Keratinocyte (primary cell): ENCODE measurements around the gene FCMR. TPM values are rescaled to one million over a fixed set of nuclear protein-coding genes. Genes with fewer than 3 reads are reported as not detected.

Experiments
- DNase-seq: peaks from one replicate; pipeline ENCODE4 v3.0.0-alpha.2; 2011; ENCODE audit warnings: low read depth, missing footprints, low spot score
- FAIRE-seq: peaks from 2 replicates; lab custom pipeline; 2011; peaks lifted over from hg19 to GRCh38; lab: Jason Lieb, UNC
- H2AFZ ChIP-seq: 2 replicates; pipeline ENCODE4 v1.6.0; 2012; ENCODE audit warnings: low read length, control low read depth, inconsistent platforms; ENCODE audit not compliant: control insufficient read depth
- H3K27ac ChIP-seq: 2 replicates; pipeline ENCODE4 v1.5.1; 2011; ENCODE audit warnings: low read length; ENCODE audit not compliant: control insufficient read depth, insufficient read depth
- H3K27me3 ChIP-seq: 3 replicates; pipeline ENCODE4 v1.6.0; 2011; ENCODE audit warnings: low read length; ENCODE audit not compliant: control insufficient read depth, insufficient read depth; ENCODE audit errors: extremely low read depth
- H3K36me3 ChIP-seq, 2 experiments: 2 replicates in 1 of 2; 3 replicates in 1 of 2; pipeline ENCODE4 v1.5.1; 2011; ENCODE audit warnings: low read length in 2 of 2, mild to moderate bottlenecking in 1 of 2; ENCODE audit not compliant: control insufficient read depth in 2 of 2, insufficient read depth in 2 of 2; ENCODE audit errors: extremely low read depth in 1 of 2
- H3K4me1 ChIP-seq: 3 replicates; pipeline ENCODE4 v1.5.1; 2011; ENCODE audit warnings: low read length; ENCODE audit not compliant: control insufficient read depth, insufficient read depth; ENCODE audit errors: extremely low read depth
- H3K4me2 ChIP-seq: 3 replicates; pipeline ENCODE4 v1.6.0; 2011; ENCODE audit warnings: low read depth, low read length; ENCODE audit not compliant: control insufficient read depth, insufficient read depth; ENCODE audit errors: extremely low read depth
- H3K4me3 ChIP-seq, 3 experiments: fragments of 200-600 bp in 1 of 3; sonication (generic) in 1 of 3; 2 replicates in 2 of 3; 3 replicates in 1 of 3; pipeline ENCODE4 v1.5.1; 2011 to 2016; ENCODE audit warnings: low read length in 3 of 3, mild to moderate bottlenecking in 3 of 3, control low read depth in 2 of 3, inconsistent platforms in 1 of 3, low read depth in 1 of 3, mixed read lengths in 1 of 3, mixed run types in 1 of 3, moderate library complexity in 1 of 3; ENCODE audit not compliant: control insufficient read depth in 2 of 3, insufficient read depth in 2 of 3; ENCODE audit errors: extremely low read depth in 1 of 3
- H3K79me2 ChIP-seq: 2 replicates; pipeline ENCODE4 v1.6.0; 2012; ENCODE audit warnings: low read length; ENCODE audit not compliant: control insufficient read depth, insufficient read depth
- H3K9ac ChIP-seq: 3 replicates; pipeline ENCODE4 v1.6.0; 2011; ENCODE audit warnings: low read length; ENCODE audit not compliant: control insufficient read depth, insufficient read depth; ENCODE audit errors: extremely low read depth
- H3K9me1 ChIP-seq: 3 replicates; pipeline ENCODE4 v1.6.0; 2011; ENCODE audit warnings: low read length; ENCODE audit not compliant: control insufficient read depth, insufficient read depth; ENCODE audit errors: extremely low read depth
- H3K9me3 ChIP-seq: 2 replicates; pipeline ENCODE4 v1.5.1; 2012; ENCODE audit warnings: low read depth, low read length; ENCODE audit not compliant: control insufficient read depth
- H4K20me1 ChIP-seq: 3 replicates; pipeline ENCODE4 v1.6.0; 2011; ENCODE audit warnings: low read length; ENCODE audit not compliant: control insufficient read depth, insufficient read depth; ENCODE audit errors: extremely low read depth
- EZH2 ChIP-seq: IDR thresholded peaks from one replicate; pipeline ENCODE4 v1.6.1; 2012; ENCODE audit warnings: inconsistent platforms, mild to moderate bottlenecking, low read length, moderate library complexity
- dilution Hi-C: fragments of 300-500 bp; cut with MboI; formaldehyde crosslinking; loops from one replicate; pipeline ENCODE4 v1.7.0; 2020; ENCODE audit warnings: low sequenced_read_pairs; ENCODE audit not compliant: extremely low pct_ligation_motif_present
- polyA plus RNA-seq, 5 experiments: library from polyadenylated mRNA; depleted of rRNA in 3 of 5; stranded (reverse) in 3 of 5; stranded (forward) in 1 of 5; unstranded in 1 of 5; fragments of >200 nt; gene quantifications; 1 replicate in 1 of 5; 2 replicates in 3 of 5; 3 replicates in 1 of 5; pipeline versions ENCODE4 v1.2.1 to v1.2.3, GENCODE V29; 2011 to 2012; ENCODE audit warnings: missing spikeins in 2 of 5, low read depth in 1 of 5, low replicate concordance in 1 of 5
- TF ChIP-seq, protein P1 (sequence below), 3 experiments: IDR thresholded peaks in 1 of 3; conservative IDR thresholded peaks in 1 of 3; optimal IDR thresholded peaks in 1 of 3; 2 replicates in 2 of 3; 3 replicates in 1 of 3; pipeline versions ENCODE3 to v1.5.1; 2011; ENCODE audit warnings: low read length in 3 of 3, mild to moderate bottlenecking in 3 of 3, moderate library complexity in 2 of 3, control low read depth in 1 of 3, inconsistent platforms in 1 of 3; ENCODE audit not compliant: insufficient read depth in 2 of 3; ENCODE audit errors: extremely low read depth in 1 of 3

Gene FCMR
- polyA plus RNA-seq, 1 donor (not counting 4 experiments of a cell fraction or from before 2014, with no cell fraction given) = 1.8 TPM

DNA sequence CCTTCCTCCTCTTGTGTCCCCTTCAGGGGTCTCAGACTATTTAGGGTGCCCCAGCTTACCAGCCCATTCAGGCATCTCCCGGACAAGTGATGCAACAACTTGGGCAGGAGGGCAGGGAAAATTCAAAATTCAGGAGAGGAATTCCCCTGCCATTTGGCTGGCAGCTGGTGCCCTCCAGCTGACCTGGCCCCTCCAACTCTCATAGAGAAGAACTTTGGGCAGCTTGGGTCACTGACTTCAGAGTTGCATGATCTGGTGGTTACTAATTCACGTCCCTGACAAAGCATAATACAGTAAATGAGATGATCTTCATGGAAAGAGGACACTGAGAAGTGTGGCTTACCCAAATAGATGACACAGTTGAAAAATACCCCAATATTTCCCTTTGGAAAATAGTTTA lies 48.7 kb upstream of the FCMR start, which contains the start of gene FCAMR:
TSS of gene FCAMR (minus strand) at position 15 of the 400 bp plus-strand sequence. CDS start 335 bp downstream, outside the sequence.
- no peaks in the 10 kb centered on the region for H3K9me3 ChIP-seq
- dilution Hi-C loops = no loop called here
- no peak for TF ChIP-seq EZH2
- TF ChIP-seq, protein P1, sequence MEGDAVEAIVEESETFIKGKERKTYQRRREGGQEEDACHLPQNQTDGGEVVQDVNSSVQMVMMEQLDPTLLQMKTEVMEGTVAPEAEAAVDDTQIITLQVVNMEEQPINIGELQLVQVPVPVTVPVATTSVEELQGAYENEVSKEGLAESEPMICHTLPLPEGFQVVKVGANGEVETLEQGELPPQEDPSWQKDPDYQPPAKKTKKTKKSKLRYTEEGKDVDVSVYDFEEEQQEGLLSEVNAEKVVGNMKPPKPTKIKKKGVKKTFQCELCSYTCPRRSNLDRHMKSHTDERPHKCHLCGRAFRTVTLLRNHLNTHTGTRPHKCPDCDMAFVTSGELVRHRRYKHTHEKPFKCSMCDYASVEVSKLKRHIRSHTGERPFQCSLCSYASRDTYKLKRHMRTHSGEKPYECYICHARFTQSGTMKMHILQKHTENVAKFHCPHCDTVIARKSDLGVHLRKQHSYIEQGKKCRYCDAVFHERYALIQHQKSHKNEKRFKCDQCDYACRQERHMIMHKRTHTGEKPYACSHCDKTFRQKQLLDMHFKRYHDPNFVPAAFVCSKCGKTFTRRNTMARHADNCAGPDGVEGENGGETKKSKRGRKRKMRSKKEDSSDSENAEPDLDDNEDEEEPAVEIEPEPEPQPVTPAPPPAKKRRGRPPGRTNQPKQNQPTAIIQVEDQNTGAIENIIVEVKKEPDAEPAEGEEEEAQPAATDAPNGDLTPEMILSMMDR (optimal IDR thresholded peaks at IDR 0.05 in 1 of 3, IDR thresholded peaks at IDR 0.05 in 1 of 3, conservative IDR thresholded peaks at IDR 0.05 in 1 of 3; ENCODE audit: extremely low read depth in 1 of 3, insufficient read depth in 2 of 3, low read length in 3 of 3) = no peak
- no peaks in the 10 kb centered on the region for H4K20me1 ChIP-seq
- H3K4me3 ChIP-seq = no peak within 1 kb of the TSS
- no peak within 1 kb of the TSS for H2AFZ ChIP-seq
- H3K9me1 ChIP-seq = no peaks in the 10 kb centered on the region
- no peaks in the 10 kb centered on the region for H3K79me2 ChIP-seq
- peaks cover 21% of the 10 kb centered on the region for H3K27me3 ChIP-seq
- H3K27ac ChIP-seq = no peak within 1 kb of the TSS
- no peak within 1 kb of the TSS for H3K4me2 ChIP-seq
- no peaks in the 10 kb centered on the region for H3K36me3 ChIP-seq
- H3K4me1 ChIP-seq = no peaks in the 10 kb centered on the region
- H3K9ac ChIP-seq = no peak within 1 kb of the TSS
- FAIRE-seq (no peak), DNase-seq (no peak)

DNA sequence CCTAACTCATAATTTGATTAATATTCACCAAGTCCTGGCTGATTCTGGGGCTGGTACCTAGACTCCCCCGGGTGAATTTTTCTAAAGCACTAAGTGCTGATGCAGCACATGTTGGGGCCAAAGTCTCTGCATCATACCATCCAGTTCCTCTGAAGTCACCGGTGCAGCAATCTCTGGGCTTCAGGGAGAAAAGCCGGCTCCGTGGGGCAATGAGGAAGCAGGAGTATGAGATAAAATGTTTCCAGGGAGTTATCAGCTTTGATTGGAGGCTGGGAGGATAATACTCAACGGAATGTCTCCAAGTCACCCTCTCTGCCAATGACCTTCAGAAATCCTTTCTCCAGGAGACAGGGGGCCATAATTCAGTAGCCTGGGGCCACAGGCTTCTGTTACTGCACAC lies 47.3 kb upstream of the FCMR start:
- dilution Hi-C loops = no loop called here

More for the DNA sequence above, 47.3 kb upstream of the FCMR start:
- TF ChIP-seq, protein P1 (optimal IDR thresholded peaks at IDR 0.05 in 1 of 3, IDR thresholded peaks at IDR 0.05 in 1 of 3, conservative IDR thresholded peaks at IDR 0.05 in 1 of 3; ENCODE audit: extremely low read depth in 1 of 3, insufficient read depth in 2 of 3, low read length in 3 of 3) = no peak
- TF ChIP-seq EZH2 = no peak
- DNase-seq (no peak), FAIRE-seq (no peak)
- Histone ChIP-seq H3K27me3 (peaks cover 21% of the 10 kb centered on the region), H3K9me1 (no peaks in the 10 kb centered on the region), H4K20me1 (no peaks in the 10 kb centered on the region), H3K4me3 (no peak overlapping the region), H3K79me2 (no peaks in the 10 kb centered on the region), H3K27ac (no peak overlapping the region), H3K4me1 (no peaks in the 10 kb centered on the region), H2AFZ (no peak overlapping the region), H3K9ac (no peak overlapping the region), H3K4me2 (no peak overlapping the region), H3K9me3 (no peaks in the 10 kb centered on the region), H3K36me3 (no peaks in the 10 kb centered on the region)
